OCI-LY7 (cell line): ENCODE measurements around the gene DAB2IP.

Experiments used
- CTCF ChIP-seq: fragments of 200-600 bp; sonication (generic); conservative IDR thresholded peaks from 2 replicates; pipeline ENCODE4 v1.5.1; 2014; ENCODE audit warnings: mild to moderate bottlenecking, antibody characterized with exemption, low read length, moderate library complexity, mixed read lengths
- EZH2phosphoT487 ChIP-seq: fragments of 200-600 bp; sonication (generic); IDR thresholded peaks from 2 replicates; pipeline ENCODE4 v1.6.1; 2018; ENCODE audit warnings: low read depth, borderline replicate concordance, mild to moderate bottlenecking, mixed run types, antibody characterized with exemption, low read length, moderate library complexity, mixed read lengths

- TF ChIP-seq CTCF (no peak), EZH2phosphoT487 (no peak)
Measured at GRCh38 chr9:121830441-121831140, 179.2 kb downstream of the DAB2IP start.
